Measurements from ENCODE around the gene CYTIP. TPM values are rescaled to one million over a fixed set of nuclear protein-coding genes. Genes with fewer than 3 reads are reported as not detected.

The CYTIP gene
- total RNA-seq, 1 experiment from 2014 or later, result 1.2 TPM

- POLR2A ChIA-PET, result no interaction called here
- DNase-seq (ENCODE audit: low spot score) (no peak), ATAC-seq (no peak)
- H3K9me3 Mint-ChIP-seq, result no peaks in the 10 kb centered on the region
- CTCF ChIA-PET, result interaction anchor here (1.6 to 2.7 kb wide), 2 partner anchors 97 to 106 kb away, joined by 7 to 8 read pairs; no protein-coding TSS in a partner anchor
- H3K27ac Mint-ChIP-seq, result no peak overlapping the region
- no peak for TF ChIP-seq CBFB (CRISPR knock-in tag; IDR thresholded peaks at IDR 0.05; ENCODE audit: low read depth)
- peaks cover 9% of the 10 kb centered on the region for H3K4me1 Mint-ChIP-seq
- no peak overlapping the region for H3K4me3 Mint-ChIP-seq
- no peaks in the 10 kb centered on the region for H3K27me3 Mint-ChIP-seq (ENCODE audit: low read depth)
- H3K36me3 Mint-ChIP-seq, result no peaks in the 10 kb centered on the region
These were observed 10.5 kb downstream of the CYTIP start for GRCh38 chr2:157433394-157433793.

DNA sequence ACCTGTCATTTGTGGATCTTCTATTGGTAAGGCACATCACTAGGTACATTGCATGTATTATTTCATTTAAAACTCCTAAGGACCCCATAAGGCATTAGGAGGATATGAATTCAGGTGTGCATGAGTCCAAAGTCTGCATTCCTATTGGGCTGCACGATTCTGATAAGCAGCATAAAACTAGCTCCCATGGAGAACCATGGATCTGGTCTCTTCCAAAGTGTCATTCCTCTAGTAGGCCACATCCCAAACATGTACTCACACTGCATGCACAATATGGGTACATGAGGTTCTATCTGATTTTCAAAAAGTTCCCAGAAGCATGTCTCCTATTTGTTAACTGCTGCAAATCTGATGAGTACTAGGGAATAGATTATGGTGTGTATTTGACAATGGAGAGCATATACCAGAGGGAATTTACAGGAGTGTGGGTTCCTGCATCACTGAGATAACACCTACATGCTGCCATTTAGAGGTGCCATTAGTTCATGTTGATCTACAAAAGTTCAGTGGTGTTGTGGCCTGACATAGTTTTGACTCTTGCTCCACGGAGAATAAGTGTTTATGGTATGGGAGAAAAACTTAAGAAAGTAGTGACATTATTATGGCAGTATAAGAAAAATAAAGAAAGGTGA is 11.3 kb downstream of the CYTIP start:
- POLR2A ChIA-PET, result no interaction called here
- H3K4me1 Mint-ChIP-seq, result peaks cover 9% of the 10 kb centered on the region
- H3K4me3 Mint-ChIP-seq, result no peak overlapping the region
- ATAC-seq, result no peak
- CTCF ChIA-PET, result interaction anchor here (2.7 kb wide), 1 partner anchor 105 kb away, joined by 7 read pairs; no protein-coding TSS in a partner anchor
- H3K27ac Mint-ChIP-seq, result no peak overlapping the region
- no peaks in the 10 kb centered on the region for H3K36me3 Mint-ChIP-seq
- H3K9me3 Mint-ChIP-seq, result no peaks in the 10 kb centered on the region
- DNase-seq (ENCODE audit: low spot score), result no peak
- TF ChIP-seq, protein P1, sequence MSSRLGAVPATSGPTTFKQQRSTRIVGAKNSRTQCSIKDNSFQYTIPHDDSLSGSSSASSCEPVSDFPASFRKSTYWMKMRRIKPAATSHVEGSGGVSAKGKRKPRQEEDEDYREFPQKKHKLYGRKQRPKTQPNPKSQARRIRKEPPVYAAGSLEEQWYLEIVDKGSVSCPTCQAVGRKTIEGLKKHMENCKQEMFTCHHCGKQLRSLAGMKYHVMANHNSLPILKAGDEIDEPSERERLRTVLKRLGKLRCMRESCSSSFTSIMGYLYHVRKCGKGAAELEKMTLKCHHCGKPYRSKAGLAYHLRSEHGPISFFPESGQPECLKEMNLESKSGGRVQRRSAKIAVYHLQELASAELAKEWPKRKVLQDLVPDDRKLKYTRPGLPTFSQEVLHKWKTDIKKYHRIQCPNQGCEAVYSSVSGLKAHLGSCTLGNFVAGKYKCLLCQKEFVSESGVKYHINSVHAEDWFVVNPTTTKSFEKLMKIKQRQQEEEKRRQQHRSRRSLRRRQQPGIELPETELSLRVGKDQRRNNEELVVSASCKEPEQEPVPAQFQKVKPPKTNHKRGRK (CRISPR knock-in tag; IDR thresholded peaks at IDR 0.05; ENCODE audit: borderline replicate concordance), result no peak
- TF ChIP-seq JAZF1 (CRISPR knock-in tag; IDR thresholded peaks at IDR 0.05) (no peak), PRRX2 (CRISPR knock-in tag; IDR thresholded peaks at IDR 0.05) (no peak), ZNF416 (CRISPR knock-in tag; IDR thresholded peaks at IDR 0.05) (no peak), TEAD4 (CRISPR knock-in tag; IDR thresholded peaks at IDR 0.05) (no peak), HMGXB4 (CRISPR knock-in tag; IDR thresholded peaks at IDR 0.05) (no peak), NFATC4 (CRISPR knock-in tag; IDR thresholded peaks at IDR 0.05) (no peak), ZNF423 (CRISPR knock-in tag; IDR thresholded peaks at IDR 0.05) (no peak), ESRRA (CRISPR knock-in tag; IDR thresholded peaks at IDR 0.05; ENCODE audit: borderline replicate concordance) (no peak), SP1 (CRISPR knock-in tag; conservative IDR thresholded peaks at IDR 0.05) (no peak), CREM (CRISPR knock-in tag; IDR thresholded peaks at IDR 0.05) (no peak), JUN (CRISPR knock-in tag; IDR thresholded peaks at IDR 0.05) (no peak), NR3C1 (CRISPR knock-in tag; conservative IDR thresholded peaks at IDR 0.05; ENCODE audit: low read depth) (no peak)
- TF ChIP-seq, protein P2, sequence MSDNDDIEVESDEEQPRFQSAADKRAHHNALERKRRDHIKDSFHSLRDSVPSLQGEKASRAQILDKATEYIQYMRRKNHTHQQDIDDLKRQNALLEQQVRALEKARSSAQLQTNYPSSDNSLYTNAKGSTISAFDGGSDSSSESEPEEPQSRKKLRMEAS (CRISPR knock-in tag; IDR thresholded peaks at IDR 0.05), result no peak
- TF ChIP-seq, protein P3, sequence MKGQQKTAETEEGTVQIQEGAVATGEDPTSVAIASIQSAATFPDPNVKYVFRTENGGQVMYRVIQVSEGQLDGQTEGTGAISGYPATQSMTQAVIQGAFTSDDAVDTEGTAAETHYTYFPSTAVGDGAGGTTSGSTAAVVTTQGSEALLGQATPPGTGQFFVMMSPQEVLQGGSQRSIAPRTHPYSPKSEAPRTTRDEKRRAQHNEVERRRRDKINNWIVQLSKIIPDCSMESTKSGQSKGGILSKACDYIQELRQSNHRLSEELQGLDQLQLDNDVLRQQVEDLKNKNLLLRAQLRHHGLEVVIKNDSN (CRISPR knock-in tag; IDR thresholded peaks at IDR 0.05), result no peak
- TF ChIP-seq, protein P4, sequence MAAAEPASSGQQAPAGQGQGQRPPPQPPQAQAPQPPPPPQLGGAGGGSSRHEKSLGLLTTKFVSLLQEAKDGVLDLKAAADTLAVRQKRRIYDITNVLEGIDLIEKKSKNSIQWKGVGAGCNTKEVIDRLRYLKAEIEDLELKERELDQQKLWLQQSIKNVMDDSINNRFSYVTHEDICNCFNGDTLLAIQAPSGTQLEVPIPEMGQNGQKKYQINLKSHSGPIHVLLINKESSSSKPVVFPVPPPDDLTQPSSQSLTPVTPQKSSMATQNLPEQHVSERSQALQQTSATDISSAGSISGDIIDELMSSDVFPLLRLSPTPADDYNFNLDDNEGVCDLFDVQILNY (CRISPR knock-in tag; IDR thresholded peaks at IDR 0.05), result no peak
- no peaks in the 10 kb centered on the region for H3K27me3 Mint-ChIP-seq (ENCODE audit: low read depth)

DNA sequence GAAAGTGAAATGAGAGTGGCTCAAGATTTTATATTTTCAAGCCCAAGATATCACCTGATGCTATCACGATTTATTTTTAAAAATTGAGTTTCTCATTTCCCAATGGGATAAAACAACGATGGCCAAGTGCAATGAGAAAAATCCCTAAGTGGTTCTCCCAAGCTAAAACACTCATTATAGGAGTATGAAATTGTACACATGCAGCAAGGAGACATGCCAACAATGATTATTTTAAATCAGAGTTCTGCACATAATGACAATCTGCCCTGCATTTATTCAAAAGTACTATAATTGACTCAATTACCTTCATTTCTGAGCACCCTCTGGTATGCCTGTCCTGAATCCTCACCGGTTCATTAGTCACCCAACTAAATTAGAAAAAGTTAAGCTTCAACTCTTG is 12.7 kb downstream of the CYTIP start:
- Mint-ChIP-seq H3K27me3 (ENCODE audit: low read depth) (no peaks in the 10 kb centered on the region), H3K4me1 (peaks cover 9% of the 10 kb centered on the region), H3K4me3 (no peak overlapping the region), H3K9me3 (peaks cover 12% of the 10 kb centered on the region), H3K27ac (no peak overlapping the region), H3K36me3 (peaks cover 11% of the 10 kb centered on the region)
- TF ChIP-seq HMGA2 (CRISPR knock-in tag; IDR thresholded peaks at IDR 0.05) (no peak), HMGXB4 (CRISPR knock-in tag; IDR thresholded peaks at IDR 0.05) (no peak), CBFB (CRISPR knock-in tag; IDR thresholded peaks at IDR 0.05; ENCODE audit: low read depth) (no peak)
- POLR2A ChIA-PET, result no interaction called here
- DNase-seq (ENCODE audit: low spot score) (no peak), ATAC-seq (no peak)
- CTCF ChIA-PET, result no interaction called here
